ENCODE data around the gene POU6F1.

The POU6F1 gene

GRCh38 chr12:51214895-51215294, 3.0 kb downstream of the POU6F1 start:
- Histone ChIP-seq H3K27me3 (replicated peaks in 2 of 5; ENCODE audit: control insufficient read depth in 4 of 5, insufficient read depth in 5 of 5, low read length in 4 of 5) (no peaks in the 10 kb centered on the region), H3K9me3 (ENCODE audit: control extremely low read depth in 1 of 5, control insufficient read depth in 4 of 5, insufficient read depth in 2 of 5, low read depth in 1 of 5, low read length in 4 of 5) (no peaks in the 10 kb centered on the region), H3K4me1 (ENCODE audit: control extremely low read depth in 1 of 4, control insufficient read depth in 4 of 4, insufficient read depth in 4 of 4, low read length in 3 of 4) (peaks cover 3 to 19% (median 16%) of the 10 kb centered on the region in 4 experiments), H3K27ac (ENCODE audit: insufficient read depth in 1 of 2, low read depth in 1 of 2, low read length in 2 of 2, poor library complexity in 1 of 2, severe bottlenecking in 2 of 2) (no peak overlapping the region), H3K36me3 (ENCODE audit: control insufficient read depth in 4 of 4, insufficient read depth in 4 of 4, low read length in 3 of 4) (no peaks in the 10 kb centered on the region), H3K4me3 (ENCODE audit: control insufficient read depth in 1 of 7, extremely low read depth in 1 of 7, insufficient read depth in 4 of 7, low read depth in 2 of 7, low read length in 6 of 7) (no peak overlapping the region)
- DNase-seq: no peak
- WGBS (ENCODE audit: insufficient coverage): 97% methylated on average over 5 of the region's 5 CpGs
- ChIA-PET POLR2A (no interaction called here), CTCF (interaction anchor here (0.6 to 1.2 kb wide), 2 partner anchors 24 to 183 kb away, joined by 3 read pairs; no protein-coding TSS in a partner anchor)

- H3K27me3 ChIP-seq (replicated peaks in 2 of 5; ENCODE audit: control insufficient read depth in 4 of 5, insufficient read depth in 5 of 5, low read length in 4 of 5): no peaks in the 10 kb centered on the region
- H3K27ac ChIP-seq (ENCODE audit: insufficient read depth in 1 of 2, low read depth in 1 of 2, low read length in 2 of 2, poor library complexity in 1 of 2, severe bottlenecking in 2 of 2): no peak overlapping the region
- H3K4me1 ChIP-seq (ENCODE audit: control extremely low read depth in 1 of 4, control insufficient read depth in 4 of 4, insufficient read depth in 4 of 4, low read length in 3 of 4): no peaks in the 10 kb centered on the region
- DNase-seq: no peak
- CTCF ChIA-PET: interaction anchor here (0.8 kb wide), 1 partner anchor 12 kb away, joined by 3 read pairs; no protein-coding TSS in a partner anchor
- no peak overlapping the region for H3K4me3 ChIP-seq (ENCODE audit: control insufficient read depth in 1 of 7, extremely low read depth in 1 of 7, insufficient read depth in 4 of 7, low read depth in 2 of 7, low read length in 6 of 7)
- H3K36me3 ChIP-seq (ENCODE audit: control insufficient read depth in 4 of 4, insufficient read depth in 4 of 4, low read length in 3 of 4): no peaks in the 10 kb centered on the region
- H3K9me3 ChIP-seq (ENCODE audit: control extremely low read depth in 1 of 5, control insufficient read depth in 4 of 5, insufficient read depth in 2 of 5, low read depth in 1 of 5, low read length in 4 of 5): no peaks in the 10 kb centered on the region
- WGBS (ENCODE audit: insufficient coverage): 85% methylated on average over 2 of the region's 2 CpGs
- POLR2A ChIA-PET: no interaction called here
Observed at GRCh38 chr12:51210690-51211395, 7.0 kb downstream of the POU6F1 start.

GRCh38 chr12:51209259-51209658, 8.6 kb downstream of the POU6F1 start:
- CTCF ChIA-PET: interaction anchor here (1.3 kb wide), 1 partner anchor 13 kb away, joined by 3 read pairs; no protein-coding TSS in a partner anchor
- H3K27me3 ChIP-seq (replicated peaks in 2 of 5; ENCODE audit: control insufficient read depth in 4 of 5, insufficient read depth in 5 of 5, low read length in 4 of 5): no peaks in the 10 kb centered on the region
- H3K27ac ChIP-seq (ENCODE audit: insufficient read depth in 1 of 2, low read depth in 1 of 2, low read length in 2 of 2, poor library complexity in 1 of 2, severe bottlenecking in 2 of 2): no peak overlapping the region
- no peaks in the 10 kb centered on the region for H3K36me3 ChIP-seq (ENCODE audit: control insufficient read depth in 4 of 4, insufficient read depth in 4 of 4, low read length in 3 of 4)
- WGBS (ENCODE audit: insufficient coverage): no CpG with 5 or more reads among the region's 2 CpGs
- no peak overlapping the region for H3K4me3 ChIP-seq (ENCODE audit: control insufficient read depth in 1 of 7, extremely low read depth in 1 of 7, insufficient read depth in 4 of 7, low read depth in 2 of 7, low read length in 6 of 7)
- H3K9me3 ChIP-seq (ENCODE audit: control extremely low read depth in 1 of 5, control insufficient read depth in 4 of 5, insufficient read depth in 2 of 5, low read depth in 1 of 5, low read length in 4 of 5): no peaks in the 10 kb centered on the region
- DNase-seq: no peak
- no peaks in the 10 kb centered on the region for H3K4me1 ChIP-seq (ENCODE audit: control extremely low read depth in 1 of 4, control insufficient read depth in 4 of 4, insufficient read depth in 4 of 4, low read length in 3 of 4)
- POLR2A ChIA-PET: no interaction called here

GRCh38 chr12:51208016-51208660, 9.7 kb downstream of the POU6F1 start:
- POLR2A ChIA-PET: no interaction called here
- no peaks in the 10 kb centered on the region for H3K27me3 ChIP-seq (replicated peaks in 2 of 5; ENCODE audit: control insufficient read depth in 4 of 5, insufficient read depth in 5 of 5, low read length in 4 of 5)

GRCh38 chr12:51205350-51205749, 12.5 kb downstream of the POU6F1 start:
- Histone ChIP-seq H3K27me3 (replicated peaks in 2 of 5; ENCODE audit: control insufficient read depth in 4 of 5, insufficient read depth in 5 of 5, low read length in 4 of 5) (no peaks in the 10 kb centered on the region), H3K27ac (ENCODE audit: insufficient read depth in 1 of 2, low read depth in 1 of 2, low read length in 2 of 2, poor library complexity in 1 of 2, severe bottlenecking in 2 of 2) (no peak overlapping the region), H3K9me3 (ENCODE audit: control extremely low read depth in 1 of 5, control insufficient read depth in 4 of 5, insufficient read depth in 2 of 5, low read depth in 1 of 5, low read length in 4 of 5) (no peaks in the 10 kb centered on the region), H3K4me1 (ENCODE audit: control extremely low read depth in 1 of 4, control insufficient read depth in 4 of 4, insufficient read depth in 4 of 4, low read length in 3 of 4) (no peaks in the 10 kb centered on the region), H3K4me3 (ENCODE audit: control insufficient read depth in 1 of 7, extremely low read depth in 1 of 7, insufficient read depth in 4 of 7, low read depth in 2 of 7, low read length in 6 of 7) (no peak overlapping the region), H3K36me3 (ENCODE audit: control insufficient read depth in 4 of 4, insufficient read depth in 4 of 4, low read length in 3 of 4) (no peaks in the 10 kb centered on the region)
- 100% methylated on average over 6 of the region's 6 CpGs for WGBS (ENCODE audit: insufficient coverage)
- CTCF ChIA-PET: interaction anchor here (1.0 kb wide), 1 partner anchor 9 kb away, joined by 3 read pairs; no protein-coding TSS in a partner anchor
- DNase-seq: no peak
- POLR2A ChIA-PET: interaction anchor here (1.6 kb wide), 1 partner anchor 17 kb away, joined by 4 read pairs; no protein-coding TSS in a partner anchor

More at GRCh38 chr12:51208016-51208660, 9.7 kb downstream of the POU6F1 start:
- no peak for DNase-seq
- H3K9me3 ChIP-seq (ENCODE audit: control extremely low read depth in 1 of 5, control insufficient read depth in 4 of 5, insufficient read depth in 2 of 5, low read depth in 1 of 5, low read length in 4 of 5): no peaks in the 10 kb centered on the region
- no peak overlapping the region for H3K4me3 ChIP-seq (ENCODE audit: control insufficient read depth in 1 of 7, extremely low read depth in 1 of 7, insufficient read depth in 4 of 7, low read depth in 2 of 7, low read length in 6 of 7)
- H3K27ac ChIP-seq (ENCODE audit: insufficient read depth in 1 of 2, low read depth in 1 of 2, low read length in 2 of 2, poor library complexity in 1 of 2, severe bottlenecking in 2 of 2): no peak overlapping the region
- WGBS (ENCODE audit: insufficient coverage): 97% methylated on average over 4 of the region's 7 CpGs
- CTCF ChIA-PET: interaction anchor here (1.3 kb wide), 1 partner anchor 12 kb away, joined by 3 read pairs; no protein-coding TSS in a partner anchor
- no peaks in the 10 kb centered on the region for H3K36me3 ChIP-seq (ENCODE audit: control insufficient read depth in 4 of 4, insufficient read depth in 4 of 4, low read length in 3 of 4)
- no peaks in the 10 kb centered on the region for H3K4me1 ChIP-seq (ENCODE audit: control extremely low read depth in 1 of 4, control insufficient read depth in 4 of 4, insufficient read depth in 4 of 4, low read length in 3 of 4)

- 80% methylated on average over 1 of the region's 5 CpGs for WGBS (ENCODE audit: insufficient coverage)
- POLR2A ChIA-PET: no interaction called here
Observed at GRCh38 chr12:51202718-51203117, 15.1 kb downstream of the POU6F1 start.

GRCh38 chr12:51200806-51201205, 17.1 kb downstream of the POU6F1 start:
- Histone ChIP-seq H3K4me1 (ENCODE audit: control extremely low read depth in 1 of 4, control insufficient read depth in 4 of 4, insufficient read depth in 4 of 4, low read length in 3 of 4) (no peaks in the 10 kb centered on the region), H3K4me3 (ENCODE audit: control insufficient read depth in 1 of 7, extremely low read depth in 1 of 7, insufficient read depth in 4 of 7, low read depth in 2 of 7, low read length in 6 of 7) (no peak overlapping the region), H3K27me3 (replicated peaks in 2 of 5; ENCODE audit: control insufficient read depth in 4 of 5, insufficient read depth in 5 of 5, low read length in 4 of 5) (no peaks in the 10 kb centered on the region), H3K9me3 (ENCODE audit: control extremely low read depth in 1 of 5, control insufficient read depth in 4 of 5, insufficient read depth in 2 of 5, low read depth in 1 of 5, low read length in 4 of 5) (no peaks in the 10 kb centered on the region), H3K27ac (ENCODE audit: insufficient read depth in 1 of 2, low read depth in 1 of 2, low read length in 2 of 2, poor library complexity in 1 of 2, severe bottlenecking in 2 of 2) (no peak overlapping the region), H3K36me3 (ENCODE audit: control insufficient read depth in 4 of 4, insufficient read depth in 4 of 4, low read length in 3 of 4) (peaks cover 0 to 1% (median 0%) of the 10 kb centered on the region in 4 experiments)
- POLR2A ChIA-PET: interaction anchor here (1.4 kb wide), 1 partner anchor 17 kb away, joined by 4 read pairs; no protein-coding TSS in a partner anchor
- WGBS (ENCODE audit: insufficient coverage): 94% methylated on average over 6 of the region's 9 CpGs
- DNase-seq: no peak
- CTCF ChIA-PET: interaction anchor here (1.3 kb wide), 1 partner anchor 12 kb away, joined by 3 read pairs; no protein-coding TSS in a partner anchor

More at GRCh38 chr12:51202718-51203117, 15.1 kb downstream of the POU6F1 start:
- no peak for DNase-seq
- Histone ChIP-seq H3K36me3 (ENCODE audit: control insufficient read depth in 4 of 4, insufficient read depth in 4 of 4, low read length in 3 of 4) (peaks cover 0 to 1% (median 0%) of the 10 kb centered on the region in 4 experiments), H3K4me3 (ENCODE audit: control insufficient read depth in 1 of 7, extremely low read depth in 1 of 7, insufficient read depth in 4 of 7, low read depth in 2 of 7, low read length in 6 of 7) (no peak overlapping the region), H3K9me3 (ENCODE audit: control extremely low read depth in 1 of 5, control insufficient read depth in 4 of 5, insufficient read depth in 2 of 5, low read depth in 1 of 5, low read length in 4 of 5) (no peaks in the 10 kb centered on the region), H3K27ac (ENCODE audit: insufficient read depth in 1 of 2, low read depth in 1 of 2, low read length in 2 of 2, poor library complexity in 1 of 2, severe bottlenecking in 2 of 2) (no peak overlapping the region), H3K27me3 (replicated peaks in 2 of 5; ENCODE audit: control insufficient read depth in 4 of 5, insufficient read depth in 5 of 5, low read length in 4 of 5) (no peaks in the 10 kb centered on the region), H3K4me1 (ENCODE audit: control extremely low read depth in 1 of 4, control insufficient read depth in 4 of 4, insufficient read depth in 4 of 4, low read length in 3 of 4) (no peaks in the 10 kb centered on the region)
- CTCF ChIA-PET: no interaction called here
